Activated T-helper 1 cell treated with anti-CD3 and anti-CD28 coated beads, Interleukin-12 subunit alpha, Interleukin-12 subunit beta, Interleukin-2, Interleukin-4 antibody, amounts not matched to agents 30 ng/mL and 10 ng/mL and 1 ng/mL, durations not matched to agents 14 hours and 24 hours and 36 hours (primary cell): Measurements from ENCODE around the gene PTGER3. TPM values are rescaled to one million over a fixed set of nuclear protein-coding genes. Genes with fewer than 3 reads are reported as not detected.

Source experiments
- DNase-seq: peaks from one replicate; pipeline ENCODE4 v3.0.0; 2021; ENCODE audit warnings: low spot score
- H3K27ac Mint-ChIP-seq: one replicate; pipeline ENCODE4 v1.8.0; 2021; ENCODE audit warnings: mild to moderate bottlenecking, mixed read lengths
- H3K27me3 Mint-ChIP-seq: one replicate; pipeline ENCODE4 v1.8.0; 2022; ENCODE audit warnings: mild to moderate bottlenecking, moderate library complexity, mixed read lengths; ENCODE audit not compliant: insufficient read depth
- H3K36me3 Mint-ChIP-seq: one replicate; pipeline ENCODE4 v1.8.0; 2021; ENCODE audit warnings: low read depth, mixed read lengths
- H3K4me1 Mint-ChIP-seq: one replicate; pipeline ENCODE4 v1.8.0; 2021; ENCODE audit warnings: low read depth, mixed read lengths
- H3K4me3 Mint-ChIP-seq: one replicate; pipeline ENCODE4 v1.8.0; 2021; ENCODE audit warnings: mild to moderate bottlenecking, moderate library complexity, mixed read lengths
- H3K9me3 Mint-ChIP-seq: one replicate; pipeline ENCODE4 v1.8.0; 2021; ENCODE audit warnings: mixed read lengths
- intact Hi-C: fragments of 100-400 bp; cut with micrococcal nuclease; formaldehyde crosslinking; loops from one replicate; pipeline ENCODE4 v1.15.1; 2024
- total RNA-seq: library from RNA; stranded (reverse); gene quantifications from 2 replicates; pipeline ENCODE4 v1.2.3, GENCODE V29; 2022

The PTGER3 gene
- total RNA-seq: 1.3 and 1.4 TPM in 2 replicates

GRCh38 chr1:71047635-71048607 lies at the start of gene PTGER3:
Gene PTGER3, minus strand, starts transcription at chr1:71047816. Its CDS starts 239 bp downstream, at chr1:71047577.
- Mint-ChIP-seq H3K36me3 (no peaks in the 10 kb centered on the region), H3K4me1 (peaks cover 20% of the 10 kb centered on the region), H3K4me3 (peak within 1 kb of the TSS; percentile 79), H3K9me3 (no peaks in the 10 kb centered on the region), H3K27me3 (peaks cover 55% of the 10 kb centered on the region), H3K27ac (peak within 1 kb of the TSS; percentile 43)
- DNase-seq: peak; percentile 59
- intact Hi-C loops: loop anchor here (5.0 to 10.0 kb wide), 2 partner anchors 131 to 303 kb away; no protein-coding TSS in a partner anchor

- Mint-ChIP-seq H3K36me3 (no peaks in the 10 kb centered on the region), H3K27ac (no peak overlapping the region), H3K27me3 (peaks cover 8% of the 10 kb centered on the region), H3K9me3 (no peaks in the 10 kb centered on the region), H3K4me3 (no peak overlapping the region), H3K4me1 (no peaks in the 10 kb centered on the region)
- DNase-seq: no peak
- intact Hi-C loops: loop anchor here (10.0 kb wide), 1 partner anchor 430 kb away; no protein-coding TSS in a partner anchor
Observed at GRCh38 chr1:71094913-71095312, 47.3 kb upstream of the PTGER3 start.

- DNase-seq: no peak
- H3K36me3 Mint-ChIP-seq: no peaks in the 10 kb centered on the region
- no peak overlapping the region for H3K4me3 Mint-ChIP-seq
- no peaks in the 10 kb centered on the region for H3K9me3 Mint-ChIP-seq
- H3K27ac Mint-ChIP-seq: no peak overlapping the region
- H3K27me3 Mint-ChIP-seq: peaks cover 8% of the 10 kb centered on the region
- no peaks in the 10 kb centered on the region for H3K4me1 Mint-ChIP-seq
- intact Hi-C loops: loop anchor here (10.0 kb wide), 1 partner anchor 431 kb away; no protein-coding TSS in a partner anchor
Observed at GRCh38 chr1:71093938-71094337, 46.3 kb upstream of the PTGER3 start.

- intact Hi-C loops: loop anchor here (10.0 kb wide), 2 partner anchors 435 to 1195 kb away; partner anchors contain the start of gene NEGR1
- peaks cover 14% of the 10 kb centered on the region for H3K27me3 Mint-ChIP-seq
- no peaks in the 10 kb centered on the region for H3K36me3 Mint-ChIP-seq
- no peaks in the 10 kb centered on the region for H3K9me3 Mint-ChIP-seq
- no peak overlapping the region for H3K27ac Mint-ChIP-seq
- H3K4me3 Mint-ChIP-seq: no peak overlapping the region
- no peaks in the 10 kb centered on the region for H3K4me1 Mint-ChIP-seq
- no peak for DNase-seq
Observed at GRCh38 chr1:71089536-71090270, 42.1 kb upstream of the PTGER3 start.

GRCh38 chr1:71088645-71089287 lies 41.1 kb upstream of the PTGER3 start:
- no peak overlapping the region for H3K4me3 Mint-ChIP-seq
- no peak for DNase-seq
- no peaks in the 10 kb centered on the region for H3K4me1 Mint-ChIP-seq
- no peaks in the 10 kb centered on the region for H3K9me3 Mint-ChIP-seq
- peaks cover 17% of the 10 kb centered on the region for H3K27me3 Mint-ChIP-seq
- intact Hi-C loops: loop anchor here (10.0 kb wide), 1 partner anchor 1196 kb away; the partner anchor contains the start of gene NEGR1
- no peaks in the 10 kb centered on the region for H3K36me3 Mint-ChIP-seq
- H3K27ac Mint-ChIP-seq: no peak overlapping the region

GRCh38 chr1:71087713-71088112 lies 40.1 kb upstream of the PTGER3 start:
- no peak for DNase-seq
- H3K27me3 Mint-ChIP-seq: peaks cover 19% of the 10 kb centered on the region
- H3K27ac Mint-ChIP-seq: no peak overlapping the region
- H3K9me3 Mint-ChIP-seq: no peaks in the 10 kb centered on the region
- H3K4me3 Mint-ChIP-seq: no peak overlapping the region
- no peaks in the 10 kb centered on the region for H3K36me3 Mint-ChIP-seq
- intact Hi-C loops: loop anchor here (10.0 kb wide), 1 partner anchor 1197 kb away; the partner anchor contains the start of gene NEGR1
- H3K4me1 Mint-ChIP-seq: no peaks in the 10 kb centered on the region

- Mint-ChIP-seq H3K36me3 (peaks cover under 1% of the 10 kb centered on the region), H3K4me1 (peaks cover 1% of the 10 kb centered on the region), H3K4me3 (no peak overlapping the region), H3K27ac (no peak overlapping the region), H3K27me3 (peaks cover 19% of the 10 kb centered on the region), H3K9me3 (peaks cover 1% of the 10 kb centered on the region)
- intact Hi-C loops: loop anchor here (10.0 kb wide), 1 partner anchor 1198 kb away; the partner anchor contains the start of gene NEGR1
- DNase-seq: no peak
Observed at GRCh38 chr1:71087060-71087459, 39.4 kb upstream of the PTGER3 start.

- intact Hi-C loops: loop anchor here (10.0 kb wide), 1 partner anchor 1198 kb away; the partner anchor contains the start of gene NEGR1
- peaks cover 9% of the 10 kb centered on the region for H3K4me1 Mint-ChIP-seq
- H3K4me3 Mint-ChIP-seq: no peak overlapping the region
- no peak overlapping the region for H3K27ac Mint-ChIP-seq
- peaks cover 7% of the 10 kb centered on the region for H3K9me3 Mint-ChIP-seq
- DNase-seq: no peak
- H3K36me3 Mint-ChIP-seq: peaks cover 5% of the 10 kb centered on the region
- H3K27me3 Mint-ChIP-seq: peaks cover 19% of the 10 kb centered on the region
Observed at GRCh38 chr1:71086331-71086730, 38.7 kb upstream of the PTGER3 start.

- DNase-seq: no peak
- intact Hi-C loops: loop anchor here (10.0 kb wide), 1 partner anchor 1202 kb away; the partner anchor contains the start of gene NEGR1
- Mint-ChIP-seq H3K4me3 (no peak overlapping the region), H3K4me1 (peaks cover 22% of the 10 kb centered on the region), H3K36me3 (peaks cover 13% of the 10 kb centered on the region), H3K27me3 (peaks cover 11% of the 10 kb centered on the region), H3K9me3 (peaks cover 7% of the 10 kb centered on the region), H3K27ac (no peak overlapping the region)
Observed at GRCh38 chr1:71083271-71083670, 35.7 kb upstream of the PTGER3 start.

- Mint-ChIP-seq H3K4me3 (peak overlapping the region; percentile 81), H3K27ac (peak overlapping the region; percentile 63), H3K27me3 (peaks cover 11% of the 10 kb centered on the region), H3K4me1 (peaks cover 28% of the 10 kb centered on the region), H3K9me3 (peaks cover 7% of the 10 kb centered on the region), H3K36me3 (peaks cover 21% of the 10 kb centered on the region)
- intact Hi-C loops: loop anchor here (1.0 to 10.0 kb wide), 6 partner anchors 19 to 1203 kb away; partner anchors contain the start of genes ANKRD13C, CTH, LRRC40 and NEGR1
- no peak for DNase-seq
Observed at GRCh38 chr1:71081697-71082080, 34.1 kb upstream of the PTGER3 start.

GRCh38 chr1:71080739-71081696 lies 33.4 kb upstream of the PTGER3 start, which contains the start of gene ZRANB2:
Gene ZRANB2, minus strand, starts transcription at chr1:71081035. Its CDS starts 40 bp downstream, at chr1:71080995.
- H3K27ac Mint-ChIP-seq: peak within 1 kb of the TSS; percentile 98
- intact Hi-C loops: loop anchor here (1.0 to 10.0 kb wide), 7 partner anchors 13 to 1204 kb away; partner anchors contain the start of genes ANKRD13C, CTH, LRRC40 and NEGR1

More at GRCh38 chr1:71080739-71081696, 33.4 kb upstream of the PTGER3 start, which contains the start of gene ZRANB2:
- peaks cover 10% of the 10 kb centered on the region for H3K27me3 Mint-ChIP-seq
- peaks cover 28% of the 10 kb centered on the region for H3K4me1 Mint-ChIP-seq
- peak within 1 kb of the TSS; percentile 100 for H3K4me3 Mint-ChIP-seq
- DNase-seq: peak; percentile 86
- peaks cover 7% of the 10 kb centered on the region for H3K9me3 Mint-ChIP-seq
- peaks cover 28% of the 10 kb centered on the region for H3K36me3 Mint-ChIP-seq
